ENCODE data around the gene METTL8.

DNA sequence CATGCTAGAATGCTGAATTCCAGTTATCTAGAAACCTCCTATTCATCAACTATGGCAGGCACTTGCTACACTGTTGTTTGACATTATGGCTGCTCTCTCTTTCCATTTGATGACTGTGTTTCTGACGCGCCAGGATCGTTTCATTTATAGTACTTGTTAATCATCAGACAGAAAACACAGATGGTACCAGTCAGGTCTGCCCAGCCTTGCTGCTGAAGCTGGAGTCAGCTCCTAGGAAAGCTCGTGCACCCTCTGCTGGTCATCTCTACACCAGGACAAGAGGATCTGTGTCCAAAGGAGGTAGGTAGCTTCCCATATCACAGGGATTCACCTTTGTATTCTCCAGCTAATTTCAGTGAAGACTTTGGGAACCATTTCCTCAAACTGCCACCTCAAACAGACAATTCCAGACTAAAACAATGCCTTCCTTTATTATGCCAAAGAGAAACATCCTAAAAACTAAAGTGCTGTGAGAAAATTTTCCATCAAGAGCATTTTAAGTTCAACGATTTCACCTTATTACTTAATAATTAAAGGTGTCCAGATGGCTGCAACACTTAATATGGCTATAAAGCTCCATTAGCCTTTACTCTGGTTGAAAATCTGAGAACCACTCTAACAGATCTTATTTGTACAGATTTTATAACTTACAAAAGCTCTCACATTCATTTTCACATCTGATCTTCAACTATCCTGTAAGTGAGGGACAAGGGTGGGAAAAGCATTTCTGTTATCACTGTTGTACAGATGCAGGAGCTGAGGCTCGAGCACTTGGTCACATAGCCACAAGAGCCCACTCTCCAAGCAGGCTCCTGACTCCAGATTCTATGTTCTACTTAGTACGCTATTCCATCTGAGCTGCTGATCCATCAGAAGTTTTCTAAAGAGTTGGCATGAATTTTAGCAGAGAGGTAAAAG is 17.5 kb downstream of the METTL8 start:
- TF ChIP-seq, protein P1, sequence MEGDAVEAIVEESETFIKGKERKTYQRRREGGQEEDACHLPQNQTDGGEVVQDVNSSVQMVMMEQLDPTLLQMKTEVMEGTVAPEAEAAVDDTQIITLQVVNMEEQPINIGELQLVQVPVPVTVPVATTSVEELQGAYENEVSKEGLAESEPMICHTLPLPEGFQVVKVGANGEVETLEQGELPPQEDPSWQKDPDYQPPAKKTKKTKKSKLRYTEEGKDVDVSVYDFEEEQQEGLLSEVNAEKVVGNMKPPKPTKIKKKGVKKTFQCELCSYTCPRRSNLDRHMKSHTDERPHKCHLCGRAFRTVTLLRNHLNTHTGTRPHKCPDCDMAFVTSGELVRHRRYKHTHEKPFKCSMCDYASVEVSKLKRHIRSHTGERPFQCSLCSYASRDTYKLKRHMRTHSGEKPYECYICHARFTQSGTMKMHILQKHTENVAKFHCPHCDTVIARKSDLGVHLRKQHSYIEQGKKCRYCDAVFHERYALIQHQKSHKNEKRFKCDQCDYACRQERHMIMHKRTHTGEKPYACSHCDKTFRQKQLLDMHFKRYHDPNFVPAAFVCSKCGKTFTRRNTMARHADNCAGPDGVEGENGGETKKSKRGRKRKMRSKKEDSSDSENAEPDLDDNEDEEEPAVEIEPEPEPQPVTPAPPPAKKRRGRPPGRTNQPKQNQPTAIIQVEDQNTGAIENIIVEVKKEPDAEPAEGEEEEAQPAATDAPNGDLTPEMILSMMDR (IDR thresholded peaks at IDR 0.05): peak in 5 of 7 experiments; percentile 64 to 85 (median 77)
- no peak for TF ChIP-seq POLR2A (IDR thresholded peaks at IDR 0.05)
- TF ChIP-seq POLR2AphosphoS5 (IDR thresholded peaks at IDR 0.05): peak; percentile 27 to 90 (median 62)
- TF ChIP-seq EP300 (IDR thresholded peaks at IDR 0.05): no peak
